ENCODE measurements around the gene DPYSL4.

The DPYSL4 gene

GRCh38 chr10:132179551-132180392 is 7.0 kb upstream of the DPYSL4 start:
- DNase-seq, result no peak

GRCh38 chr10:132180736-132181135 is 6.0 kb upstream of the DPYSL4 start:
- DNase-seq, result no peak

- no peak for DNase-seq
Observed at GRCh38 chr10:132181691-132182425, 4.9 kb upstream of the DPYSL4 start.

GRCh38 chr10:132182591-132182990 is 4.2 kb upstream of the DPYSL4 start:
- DNase-seq, result no peak

GRCh38 chr10:132183046-132183445 is 3.7 kb upstream of the DPYSL4 start:
- no peak for DNase-seq

- no peak for DNase-seq
Observed at GRCh38 chr10:132184816-132185593, 1.7 kb upstream of the DPYSL4 start.

- DNase-seq, result peak; percentile 48 to 65
Observed at GRCh38 chr10:132185601-132186487, 904 bp upstream of the DPYSL4 start.

- DNase-seq, result no peak
Observed at GRCh38 chr10:132187430-132188138, 836 bp downstream of the DPYSL4 start.

GRCh38 chr10:132188331-132188730 is 1.6 kb downstream of the DPYSL4 start:
- no peak for DNase-seq

GRCh38 chr10:132189016-132189415 is 2.3 kb downstream of the DPYSL4 start:
- DNase-seq, result no peak

GRCh38 chr10:132189810-132190422 is 3.2 kb downstream of the DPYSL4 start:
- DNase-seq, result no peak

- no peak for DNase-seq
Observed at GRCh38 chr10:132192076-132192975, 5.6 kb downstream of the DPYSL4 start.

GRCh38 chr10:132192991-132193665 is 6.4 kb downstream of the DPYSL4 start:
- DNase-seq, result no peak

- peak in 1 of 2 experiments; percentile 43 for DNase-seq
Observed at GRCh38 chr10:132193907-132194552, 7.3 kb downstream of the DPYSL4 start.

GRCh38 chr10:132194726-132195125 is 8.0 kb downstream of the DPYSL4 start:
- no peak for DNase-seq

GRCh38 chr10:132195366-132196075 is 8.8 kb downstream of the DPYSL4 start:
- no peak for DNase-seq

GRCh38 chr10:132196178-132197113 is 9.7 kb downstream of the DPYSL4 start:
- DNase-seq, result no peak
